PC-3 (cell line): Measurements from ENCODE around the gene ABCG5. TPM values are rescaled to one million over a fixed set of nuclear protein-coding genes. Genes with fewer than 3 reads are reported as not detected.
A peak's percentile ranks its signal among the peaks of the same experiment; 100 is the strongest.

Experiments
- ATAC-seq: fragments of 200-7000 bp; cut with Tn5 transposase; 2 replicates; pipeline ENCODE4 v1.9.1; 2020; ENCODE audit warnings: mild to moderate bottlenecking, moderate library complexity
- BruUV-seq: library from RNA; stranded (reverse); fragments of 400-500 nt; replicated peaks from 2 replicates; lab custom pipeline; 2021; lab: Mats Ljungman, UMichigan
- CTCF ChIA-PET: fragments of 300-600 bp; sonication (Branson Sonifier 250); formaldehyde crosslinking; loops from one replicate; lab custom pipeline; 2022; ENCODE audit warnings: antibody characterized with exemption; lab: Charles Lee
- POLR2A ChIA-PET: fragments of 300-600 bp; sonication (Branson Sonifier 250); formaldehyde crosslinking; loops from one replicate; lab custom pipeline; 2022; ENCODE audit warnings: antibody characterized with exemption; ENCODE audit not compliant: unreplicated experiment; lab: Charles Lee
- DNase-seq: peaks from one replicate; pipeline ENCODE4 v3.0.0-alpha.2; 2015
- H2AFZ ChIP-seq: fragments of 300-600 bp; sonication (generic); 2 replicates; pipeline ENCODE4 v1.6.0; 2016; ENCODE audit warnings: antibody characterized with exemption, low read length
- H3F3A ChIP-seq: fragments of 300-600 bp; sonication (generic); one replicate; pipeline ENCODE4 v1.6.0; 2017; ENCODE audit warnings: antibody characterized with exemption, low read length, control low read depth, mild to moderate bottlenecking; ENCODE audit not compliant: unreplicated experiment
- H3K27ac ChIP-seq: fragments of 300-600 bp; sonication (generic); 2 replicates; pipeline ENCODE4 v1.5.1; 2016; ENCODE audit warnings: mild to moderate bottlenecking, low read length
- H3K27me3 ChIP-seq: fragments of 300-600 bp; sonication (generic); 2 replicates; pipeline ENCODE4 v1.6.1; 2016; ENCODE audit warnings: low read length, mixed read lengths
- H3K36me3 ChIP-seq: fragments of 300-600 bp; sonication (generic); 2 replicates; pipeline ENCODE4 v1.6.1; 2016; ENCODE audit warnings: low read depth, mixed run types, low read length, mixed read lengths
- H3K4me1 ChIP-seq: fragments of 300-600 bp; sonication (generic); 2 replicates; pipeline ENCODE4 v1.5.1; 2016; ENCODE audit warnings: low read length; ENCODE audit not compliant: insufficient read depth
- H3K4me2 ChIP-seq: fragments of 300-600 bp; sonication (generic); 2 replicates; pipeline ENCODE4 v1.6.0; 2016; ENCODE audit warnings: low read length
- H3K4me3 ChIP-seq: fragments of 300-600 bp; sonication (generic); 2 replicates; pipeline ENCODE4 v1.5.1; 2016; ENCODE audit warnings: mild to moderate bottlenecking, low read length, mixed read lengths
- H3K79me2 ChIP-seq: fragments of 300-600 bp; sonication (generic); 2 replicates; pipeline ENCODE4 v1.6.1; 2017; ENCODE audit warnings: low read length, mixed read lengths
- H3K9ac ChIP-seq: fragments of 300-600 bp; sonication (generic); 2 replicates; pipeline ENCODE4 v1.6.0; 2016; ENCODE audit warnings: mild to moderate bottlenecking, low read length
- H3K9me2 ChIP-seq: fragments of 300-600 bp; sonication (generic); replicated peaks from 2 replicates; pipeline ENCODE4 v1.6.1; 2016; ENCODE audit warnings: mixed run types, low read length, mixed read lengths
- H3K9me3 ChIP-seq: fragments of 300-600 bp; sonication (generic); 2 replicates; pipeline ENCODE4 v1.6.1; 2016; ENCODE audit warnings: low read length, mixed read lengths
- H4K20me1 ChIP-seq: fragments of 300-600 bp; sonication (generic); 2 replicates; pipeline ENCODE4 v1.6.1; 2016; ENCODE audit warnings: low read length, mixed read lengths
- EZH2 ChIP-seq: fragments of 300-600 bp; sonication (generic); IDR thresholded peaks from one replicate; pipeline ENCODE4 v1.6.1; 2017; ENCODE audit warnings: antibody characterized with exemption, mild to moderate bottlenecking, low read length; ENCODE audit not compliant: unreplicated experiment
- EZH2phosphoT487 ChIP-seq: fragments of 300-600 bp; sonication (generic); IDR thresholded peaks from 2 replicates; pipeline ENCODE4 v1.6.1; 2018; ENCODE audit warnings: mild to moderate bottlenecking, antibody characterized with exemption, low read length, borderline replicate concordance
- intact Hi-C: fragments of 100-400 bp; cut with micrococcal nuclease; formaldehyde crosslinking; loops from 2 replicates; pipeline ENCODE4 v1.9.0; 2023
- total RNA-seq: library from RNA; depleted of rRNA; stranded (reverse); fragments of >200 nt; gene quantifications from 2 replicates; pipeline ENCODE4 v1.2.3, GENCODE V29; 2014; rRNA removed
- TF ChIP-seq, protein P1 (sequence below): fragments of 300-600 bp; sonication (generic); conservative IDR thresholded peaks from 2 replicates; pipeline ENCODE4 v1.5.1; 2017; ENCODE audit warnings: antibody characterized with exemption, low read depth, mild to moderate bottlenecking, low read length

The ABCG5 gene
- total RNA-seq, 1 experiment from 2014 or later: not detected

DNA sequence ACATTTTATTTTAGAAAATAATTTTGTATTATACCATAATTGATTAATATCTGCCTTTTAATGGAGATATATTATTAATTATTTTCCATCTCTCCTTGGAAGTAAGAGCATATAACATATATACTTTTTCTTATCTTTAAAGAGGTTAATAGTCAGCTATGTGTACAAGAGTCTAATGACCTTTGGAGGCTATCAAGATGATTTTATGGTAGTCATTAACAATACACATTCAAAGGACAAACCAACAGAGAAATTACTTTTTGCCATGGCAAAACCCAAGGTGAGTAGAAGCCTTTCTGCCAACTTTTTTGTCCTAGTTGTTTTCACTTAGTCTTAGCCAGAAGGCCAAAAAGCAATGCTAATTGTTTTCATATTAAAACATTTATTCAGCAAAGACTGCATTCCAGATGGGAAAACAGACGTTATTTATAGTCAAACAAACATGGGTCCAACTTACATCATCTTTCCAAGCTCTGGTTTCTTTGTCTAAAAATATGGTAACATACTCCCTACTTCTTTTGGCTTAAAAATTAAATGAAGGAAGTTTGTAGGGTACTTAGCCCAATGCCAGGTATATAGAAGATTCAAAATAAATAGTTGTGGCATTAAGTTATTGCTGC lies 74.4 kb downstream of the ABCG5 start:
- Histone ChIP-seq H3K9me2 (no peaks in the 10 kb centered on the region), H2AFZ (no peak overlapping the region), H3K36me3 (no peaks in the 10 kb centered on the region), H3K27ac (no peak overlapping the region), H3K79me2 (no peaks in the 10 kb centered on the region), H3K4me2 (no peak overlapping the region), H3K9ac (no peak overlapping the region), H3K4me1 (peaks cover 43% of the 10 kb centered on the region), H3K4me3 (no peak overlapping the region), H4K20me1 (no peaks in the 10 kb centered on the region), H3K9me3 (no peaks in the 10 kb centered on the region), H3F3A (peaks cover 3% of the 10 kb centered on the region), H3K27me3 (no peaks in the 10 kb centered on the region)
- POLR2A ChIA-PET: no interaction called here
- CTCF ChIA-PET: no interaction called here
- intact Hi-C loops: no loop called here
- TF ChIP-seq, protein P1, sequence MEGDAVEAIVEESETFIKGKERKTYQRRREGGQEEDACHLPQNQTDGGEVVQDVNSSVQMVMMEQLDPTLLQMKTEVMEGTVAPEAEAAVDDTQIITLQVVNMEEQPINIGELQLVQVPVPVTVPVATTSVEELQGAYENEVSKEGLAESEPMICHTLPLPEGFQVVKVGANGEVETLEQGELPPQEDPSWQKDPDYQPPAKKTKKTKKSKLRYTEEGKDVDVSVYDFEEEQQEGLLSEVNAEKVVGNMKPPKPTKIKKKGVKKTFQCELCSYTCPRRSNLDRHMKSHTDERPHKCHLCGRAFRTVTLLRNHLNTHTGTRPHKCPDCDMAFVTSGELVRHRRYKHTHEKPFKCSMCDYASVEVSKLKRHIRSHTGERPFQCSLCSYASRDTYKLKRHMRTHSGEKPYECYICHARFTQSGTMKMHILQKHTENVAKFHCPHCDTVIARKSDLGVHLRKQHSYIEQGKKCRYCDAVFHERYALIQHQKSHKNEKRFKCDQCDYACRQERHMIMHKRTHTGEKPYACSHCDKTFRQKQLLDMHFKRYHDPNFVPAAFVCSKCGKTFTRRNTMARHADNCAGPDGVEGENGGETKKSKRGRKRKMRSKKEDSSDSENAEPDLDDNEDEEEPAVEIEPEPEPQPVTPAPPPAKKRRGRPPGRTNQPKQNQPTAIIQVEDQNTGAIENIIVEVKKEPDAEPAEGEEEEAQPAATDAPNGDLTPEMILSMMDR: no peak
- no peak for TF ChIP-seq EZH2phosphoT487
- no peak for TF ChIP-seq EZH2
- no peak for DNase-seq
- no peak for ATAC-seq
- BruUV-seq: no TSS peak

DNA sequence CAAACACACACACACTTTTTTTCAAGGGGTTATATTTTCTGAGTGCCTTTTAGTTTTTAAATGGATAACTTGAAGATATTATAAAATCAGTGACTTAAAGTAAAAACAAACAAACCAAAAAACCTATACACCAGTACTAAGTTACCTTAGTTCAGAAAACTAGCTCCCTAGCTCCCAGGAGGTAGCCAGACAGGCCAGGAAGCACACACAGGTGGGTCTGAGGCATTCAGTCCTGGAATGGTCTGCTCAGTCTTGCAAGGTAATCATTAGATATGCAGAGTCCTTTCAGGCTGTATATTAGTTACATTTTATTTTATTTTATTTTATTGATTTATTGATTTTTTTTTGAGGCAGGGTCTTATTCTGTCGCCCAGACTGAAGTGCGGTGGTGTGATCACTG lies 75.5 kb downstream of the ABCG5 start:
- POLR2A ChIA-PET: no interaction called here
- no peaks in the 10 kb centered on the region for H3K9me3 ChIP-seq
- no peaks in the 10 kb centered on the region for H3K9me2 ChIP-seq
- H3K4me3 ChIP-seq: no peak overlapping the region
- H2AFZ ChIP-seq: no peak overlapping the region
- CTCF ChIA-PET: no interaction called here
- BruUV-seq: no TSS peak
- peaks cover 52% of the 10 kb centered on the region for H3K4me1 ChIP-seq
- H3K36me3 ChIP-seq: no peaks in the 10 kb centered on the region
- no peak overlapping the region for H3K4me2 ChIP-seq
- intact Hi-C loops: no loop called here
- ATAC-seq: no peak
- H4K20me1 ChIP-seq: no peaks in the 10 kb centered on the region
- no peaks in the 10 kb centered on the region for H3K27me3 ChIP-seq
- TF ChIP-seq EZH2: no peak
- TF ChIP-seq EZH2phosphoT487: no peak
- TF ChIP-seq, protein P1: no peak
- H3K9ac ChIP-seq: no peak overlapping the region; the same call in 1 of the 2 replicates
- peaks cover 9% of the 10 kb centered on the region for H3F3A ChIP-seq
- no peaks in the 10 kb centered on the region for H3K79me2 ChIP-seq
- H3K27ac ChIP-seq: peak overlapping the region; percentile 42; the same call in 1 of the 2 replicates
- no peak for DNase-seq

Other genes starting within 250 kb of the ABCG5 start
- 33.6 and 43.1 TPM in 2 replicates for gene THADA, start 242.8 kb downstream of the ABCG5 start, total RNA-seq
- 1.9 and 2.7 TPM in 2 replicates for gene PLEKHH2, start 201.6 kb downstream of the ABCG5 start, total RNA-seq
- not detected in 2 replicates for gene C1GALT1C1L, start 162.4 kb downstream of the ABCG5 start, total RNA-seq
- gene DYNC2LI1, start 64.8 kb downstream of the ABCG5 start, total RNA-seq: 10.8 and 17.7 TPM in 2 replicates
- gene ABCG8, start 132 bp upstream of the ABCG5 start, total RNA-seq: not detected in 2 replicates
- 94.8 and 113 TPM in 2 replicates for gene LRPPRC, start 157.2 kb upstream of the ABCG5 start, total RNA-seq